ENCODE measurements around the gene HNRNPL. TPM values are rescaled to one million over a fixed set of nuclear protein-coding genes. Genes with fewer than 3 reads are reported as not detected.
"Not testable (repeated sequence)": the region's sequence is repeated elsewhere in the genome, so short reads cannot be mapped to it uniquely, and the experiment has no call there.

The HNRNPL gene
- total RNA-seq (2014; rRNA removed; shearing (Covaris generic)), result 225 and 255 TPM in 2 replicates
- polyA plus RNA-seq (2015; cell fraction: cytosol; rRNA removed), result 267 and 302 TPM in 2 replicates
- polyA plus RNA-seq (2015; cell fraction: nucleus; rRNA removed), result 279 and 303 TPM in 2 replicates

GRCh38 chr19:38849860-38850435 lies at the start of gene HNRNPL:
Gene HNRNPL (minus strand): TSS chr19:38849986. CDS start chr19:38849966, 20 bp downstream.
- DNase-seq (ENCODE audit: low read depth, low spot score), result peak; percentile 100
- in situ Hi-C loops (cut with HindIII; ENCODE audit: low pct_unique_long_range_greater_than_20kb, low sequenced_read_pairs), result no loop called here

- no peak for DNase-seq (ENCODE audit: low read depth, low spot score)
- in situ Hi-C loops (cut with HindIII; ENCODE audit: low pct_unique_long_range_greater_than_20kb, low sequenced_read_pairs), result no loop called here
These were observed 49.1 kb upstream of the HNRNPL start for GRCh38 chr19:38898788-38899446.

- in situ Hi-C loops (cut with HindIII; ENCODE audit: low pct_unique_long_range_greater_than_20kb, low sequenced_read_pairs), result no loop called here
These were observed 45.2 kb upstream of the HNRNPL start for GRCh38 chr19:38894968-38895367.

GRCh38 chr19:38893341-38893771 lies 43.6 kb upstream of the HNRNPL start:
- in situ Hi-C loops (cut with HindIII; ENCODE audit: low pct_unique_long_range_greater_than_20kb, low sequenced_read_pairs), result no loop called here
- DNase-seq (ENCODE audit: low read depth, low spot score), result no peak

More at GRCh38 chr19:38894968-38895367, 45.2 kb upstream of the HNRNPL start:
- no peak for DNase-seq (ENCODE audit: low read depth, low spot score)

GRCh38 chr19:38892841-38893240 lies 43.1 kb upstream of the HNRNPL start:
- DNase-seq (ENCODE audit: low read depth, low spot score), result no peak
- in situ Hi-C loops (cut with HindIII; ENCODE audit: low pct_unique_long_range_greater_than_20kb, low sequenced_read_pairs), result no loop called here

- in situ Hi-C loops (cut with HindIII; ENCODE audit: low pct_unique_long_range_greater_than_20kb, low sequenced_read_pairs), result no loop called here
- peak; percentile 32 for DNase-seq (ENCODE audit: low read depth, low spot score)
These were observed 42.0 kb upstream of the HNRNPL start for GRCh38 chr19:38891771-38892170.

- in situ Hi-C loops (cut with HindIII; ENCODE audit: low pct_unique_long_range_greater_than_20kb, low sequenced_read_pairs), result no loop called here
These were observed 40.9 kb upstream of the HNRNPL start for GRCh38 chr19:38890686-38891085.

GRCh38 chr19:38889803-38890202 lies 40.0 kb upstream of the HNRNPL start:
- no peak for DNase-seq (ENCODE audit: low read depth, low spot score)
- in situ Hi-C loops (cut with HindIII; ENCODE audit: low pct_unique_long_range_greater_than_20kb, low sequenced_read_pairs), result no loop called here

More at GRCh38 chr19:38890686-38891085, 40.9 kb upstream of the HNRNPL start:
- no peak for DNase-seq (ENCODE audit: low read depth, low spot score)

GRCh38 chr19:38888876-38889275 lies 39.1 kb upstream of the HNRNPL start:
- in situ Hi-C loops (cut with HindIII; ENCODE audit: low pct_unique_long_range_greater_than_20kb, low sequenced_read_pairs), result no loop called here
- DNase-seq (ENCODE audit: low read depth, low spot score), result no peak

GRCh38 chr19:38884691-38885090 lies 34.9 kb upstream of the HNRNPL start:
- DNase-seq (ENCODE audit: low read depth, low spot score); in situ Hi-C loops (cut with HindIII; ENCODE audit: low pct_unique_long_range_greater_than_20kb, low sequenced_read_pairs): not testable (repeated sequence)

GRCh38 chr19:38883286-38883685 lies 33.5 kb upstream of the HNRNPL start:
- no peak for DNase-seq (ENCODE audit: low read depth, low spot score)
- in situ Hi-C loops (cut with HindIII; ENCODE audit: low pct_unique_long_range_greater_than_20kb, low sequenced_read_pairs), result no loop called here

GRCh38 chr19:38880882-38881609 lies 31.3 kb upstream of the HNRNPL start:
- no peak for DNase-seq (ENCODE audit: low read depth, low spot score)
- in situ Hi-C loops (cut with HindIII; ENCODE audit: low pct_unique_long_range_greater_than_20kb, low sequenced_read_pairs), result no loop called here

GRCh38 chr19:38880076-38880881 lies 30.5 kb upstream of the HNRNPL start:
- in situ Hi-C loops (cut with HindIII; ENCODE audit: low pct_unique_long_range_greater_than_20kb, low sequenced_read_pairs), result no loop called here
- no peak for DNase-seq (ENCODE audit: low read depth, low spot score)

- in situ Hi-C loops (cut with HindIII; ENCODE audit: low pct_unique_long_range_greater_than_20kb, low sequenced_read_pairs), result no loop called here
- no peak for DNase-seq (ENCODE audit: low read depth, low spot score)
These were observed 29.6 kb upstream of the HNRNPL start for GRCh38 chr19:38879400-38879751.

- DNase-seq (ENCODE audit: low read depth, low spot score), result no peak
- in situ Hi-C loops (cut with HindIII; ENCODE audit: low pct_unique_long_range_greater_than_20kb, low sequenced_read_pairs), result no loop called here
These were observed 29.0 kb upstream of the HNRNPL start for GRCh38 chr19:38878575-38879399.

- no peak for DNase-seq (ENCODE audit: low read depth, low spot score)
- in situ Hi-C loops (cut with HindIII; ENCODE audit: low pct_unique_long_range_greater_than_20kb, low sequenced_read_pairs), result no loop called here
These were observed 28.2 kb upstream of the HNRNPL start, which contains the start of gene RINL for GRCh38 chr19:38877781-38878574. Gene RINL (minus strand): TSS chr19:38878275. CDS start chr19:38876742, 1,533 bp downstream.

Data from SK-MEL-5 (cell line).